Fibroblast of lung (primary cell): ENCODE results near the gene RNF220.

Experiments
- CTCF ChIP-seq, 2 donors: IDR thresholded peaks in 1 of 2; conservative IDR thresholded peaks in 1 of 2; 1 replicate in 1 of 2; 2 replicates in 1 of 2; pipeline ENCODE4 v1.5.1; 2011 to 2012; ENCODE audit warnings: low read length in 2 of 2, control low read depth in 1 of 2, inconsistent platforms in 1 of 2, low read depth in 1 of 2, mild to moderate bottlenecking in 1 of 2
- EZH2 ChIP-seq: IDR thresholded peaks from 2 replicates; pipeline ENCODE4 v1.5.1; 2012; ENCODE audit warnings: low read length, control low read depth, mild to moderate bottlenecking; ENCODE audit errors: missing control alignments

GRCh38 chr1:44587796-44588460 is 182.9 kb downstream of the RNF220 start:
- no peak for TF ChIP-seq CTCF (conservative IDR thresholded peaks at IDR 0.05 in 1 of 2, IDR thresholded peaks at IDR 0.05 in 1 of 2; ENCODE audit: low read depth in 1 of 2, low read length in 2 of 2)
- no peak for TF ChIP-seq EZH2
